Measurements from ENCODE around the gene CHTF8.
A peak's percentile ranks its signal among the peaks of the same experiment; 100 is the strongest.

Gene CHTF8

DNA sequence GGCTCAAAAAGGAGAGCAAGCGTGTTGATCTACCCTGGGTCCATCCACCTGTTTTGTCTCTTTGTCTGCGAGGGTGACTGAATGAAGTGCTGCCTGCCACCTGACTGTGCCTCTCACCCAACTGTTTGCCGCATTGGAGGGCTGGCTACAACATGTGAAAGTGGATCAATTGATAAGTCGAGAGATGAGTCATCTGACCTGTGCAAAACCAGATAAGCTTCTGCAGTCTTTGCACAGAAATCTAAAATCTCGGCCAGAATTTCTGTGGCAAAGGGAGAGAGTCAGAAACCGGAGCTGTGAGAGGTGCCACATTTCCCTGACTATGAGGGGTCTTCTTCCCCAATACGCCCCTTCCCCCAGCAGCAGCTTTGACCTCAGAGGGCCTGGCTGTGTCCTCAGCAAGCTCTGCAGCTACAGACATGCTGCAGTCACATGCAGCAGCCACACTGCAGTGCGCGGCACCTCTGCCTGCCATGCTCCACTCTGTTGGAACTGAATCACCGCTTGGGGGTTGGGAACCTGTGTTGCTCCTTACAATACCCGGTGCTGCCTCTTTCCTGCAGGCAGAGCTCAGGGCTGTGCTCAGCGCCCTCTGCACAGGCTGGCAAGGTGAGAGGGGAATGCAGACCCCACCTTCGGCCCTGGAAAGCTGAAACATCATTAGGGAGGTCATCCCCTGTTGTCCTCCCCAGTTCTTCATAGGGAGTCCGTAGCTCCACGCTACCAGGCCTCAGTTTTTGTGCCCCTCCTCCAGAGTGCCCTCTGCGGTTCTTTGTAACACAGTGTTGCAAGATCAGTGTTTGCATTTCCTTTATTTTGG, 43.1 kb downstream of the CHTF8 start:
- Mint-ChIP-seq H3K4me3 (no peak overlapping the region), H3K27me3 (no peaks in the 10 kb centered on the region), H3K4me1 (ENCODE audit: low read depth) (peaks cover 13% of the 10 kb centered on the region), H3K36me3 (ENCODE audit: low read depth) (peaks cover 11% of the 10 kb centered on the region), H3K27ac (no peak overlapping the region), H3K9me3 (no peaks in the 10 kb centered on the region)

DNA sequence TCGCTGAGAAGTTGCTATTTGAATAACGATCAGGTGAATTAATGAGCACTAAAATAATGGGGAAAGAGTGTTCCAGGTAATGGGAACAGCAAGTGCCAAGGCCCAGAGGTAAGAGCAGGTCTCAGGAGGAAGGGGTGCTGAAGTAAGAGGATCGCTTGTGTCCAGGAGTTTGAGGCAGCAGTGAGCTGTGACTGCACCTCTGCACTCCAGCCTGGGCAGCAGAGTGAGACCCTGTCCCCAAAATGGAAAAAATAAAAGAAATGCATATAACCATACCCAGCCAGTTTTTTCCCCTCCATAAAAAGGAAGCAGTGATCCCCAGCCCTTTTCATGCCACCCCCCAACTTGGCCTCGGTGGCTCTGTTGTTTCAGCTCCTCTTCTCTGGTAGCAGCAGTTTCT, 43.7 kb downstream of the CHTF8 start:
- Mint-ChIP-seq H3K4me1 (ENCODE audit: low read depth) (peaks cover 13% of the 10 kb centered on the region), H3K27me3 (no peaks in the 10 kb centered on the region), H3K36me3 (ENCODE audit: low read depth) (peaks cover 17% of the 10 kb centered on the region), H3K9me3 (no peaks in the 10 kb centered on the region), H3K27ac (no peak overlapping the region), H3K4me3 (no peak overlapping the region)

DNA sequence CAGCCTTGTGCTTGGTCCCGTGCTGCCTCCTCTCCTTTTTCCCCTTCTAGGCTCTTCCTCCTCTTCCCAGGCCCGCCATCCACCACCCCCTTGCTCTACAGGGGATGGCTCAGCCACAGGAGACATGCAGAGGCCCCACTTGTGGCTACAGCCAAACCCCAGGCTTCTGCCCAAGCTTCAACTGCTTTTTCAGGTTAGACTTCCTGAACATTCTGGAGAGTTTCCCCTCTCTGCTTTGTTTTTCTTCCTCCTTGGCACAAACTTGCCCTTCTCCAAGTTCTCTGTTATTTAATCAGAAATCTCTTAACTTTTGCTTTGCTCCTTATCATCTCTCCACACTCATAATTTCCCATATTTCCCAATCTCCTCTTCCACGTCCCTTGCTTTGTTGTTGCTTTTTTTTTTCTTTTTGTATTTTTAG, 45.2 kb downstream of the CHTF8 start:
- Mint-ChIP-seq H3K4me1 (ENCODE audit: low read depth) (peaks cover 13% of the 10 kb centered on the region), H3K4me3 (no peak overlapping the region), H3K27ac (peak overlapping the region; percentile 63), H3K27me3 (no peaks in the 10 kb centered on the region), H3K9me3 (no peaks in the 10 kb centered on the region), H3K36me3 (ENCODE audit: low read depth) (peaks cover 19% of the 10 kb centered on the region)

DNA sequence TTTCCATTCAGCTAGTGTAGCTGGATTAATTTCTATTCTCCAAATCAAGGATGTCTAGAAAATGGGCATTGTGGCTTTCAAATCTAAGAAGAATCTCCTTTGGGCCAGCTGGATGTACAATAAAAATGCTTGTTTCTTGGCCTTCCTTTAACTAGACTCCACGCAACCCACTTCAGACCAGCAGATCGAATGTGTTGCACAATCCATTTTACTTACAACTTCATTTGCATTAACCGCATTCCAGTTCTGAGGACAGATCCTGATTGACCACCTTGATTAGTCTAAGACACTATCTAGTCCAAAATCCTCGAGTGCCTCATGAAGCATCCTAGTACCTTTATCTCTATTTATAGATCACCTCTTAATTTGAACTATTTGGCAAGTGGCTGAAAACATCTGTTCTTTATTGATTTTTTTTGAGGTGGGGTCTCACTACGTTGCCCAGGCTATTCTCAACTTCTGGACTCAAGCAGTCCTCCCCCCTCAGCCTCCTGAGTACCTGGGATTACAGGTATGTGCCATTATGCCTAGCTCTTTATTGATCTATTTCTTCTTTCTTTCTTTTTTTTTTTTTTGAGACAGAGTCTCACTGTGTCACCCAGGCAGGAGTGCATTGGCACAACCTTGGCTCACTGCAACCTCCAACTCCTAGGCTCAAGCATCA, 47.2 kb downstream of the CHTF8 start:
- no peaks in the 10 kb centered on the region for H3K27me3 Mint-ChIP-seq
- H3K9me3 Mint-ChIP-seq: no peaks in the 10 kb centered on the region
- H3K36me3 Mint-ChIP-seq (ENCODE audit: low read depth): peaks cover 19% of the 10 kb centered on the region
- no peak overlapping the region for H3K27ac Mint-ChIP-seq
- peaks cover 13% of the 10 kb centered on the region for H3K4me1 Mint-ChIP-seq (ENCODE audit: low read depth)
- H3K4me3 Mint-ChIP-seq: no peak overlapping the region

DNA sequence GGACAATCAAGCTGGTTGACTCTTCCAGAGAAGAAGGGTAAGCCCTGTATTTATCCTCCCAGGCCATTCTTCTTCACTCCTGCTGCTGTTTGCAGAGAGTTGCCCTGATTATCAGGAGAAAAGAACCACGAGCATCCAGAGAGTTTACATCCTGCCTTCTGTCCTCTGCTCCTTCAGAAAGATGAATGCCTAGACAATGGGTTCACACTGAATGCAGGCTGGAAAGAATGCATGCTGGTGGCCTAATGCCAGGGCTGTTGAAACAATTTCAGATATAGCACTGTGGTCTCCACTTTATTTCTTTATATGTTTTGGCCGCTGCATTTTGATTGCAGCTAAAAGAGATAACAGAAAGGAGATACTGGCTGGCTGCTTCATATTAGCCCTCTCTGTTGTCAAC, 48.1 kb downstream of the CHTF8 start:
- Mint-ChIP-seq H3K9me3 (no peaks in the 10 kb centered on the region), H3K4me1 (ENCODE audit: low read depth) (peaks cover 9% of the 10 kb centered on the region), H3K27ac (no peak overlapping the region), H3K36me3 (ENCODE audit: low read depth) (peaks cover 19% of the 10 kb centered on the region), H3K4me3 (no peak overlapping the region), H3K27me3 (no peaks in the 10 kb centered on the region)

DNA sequence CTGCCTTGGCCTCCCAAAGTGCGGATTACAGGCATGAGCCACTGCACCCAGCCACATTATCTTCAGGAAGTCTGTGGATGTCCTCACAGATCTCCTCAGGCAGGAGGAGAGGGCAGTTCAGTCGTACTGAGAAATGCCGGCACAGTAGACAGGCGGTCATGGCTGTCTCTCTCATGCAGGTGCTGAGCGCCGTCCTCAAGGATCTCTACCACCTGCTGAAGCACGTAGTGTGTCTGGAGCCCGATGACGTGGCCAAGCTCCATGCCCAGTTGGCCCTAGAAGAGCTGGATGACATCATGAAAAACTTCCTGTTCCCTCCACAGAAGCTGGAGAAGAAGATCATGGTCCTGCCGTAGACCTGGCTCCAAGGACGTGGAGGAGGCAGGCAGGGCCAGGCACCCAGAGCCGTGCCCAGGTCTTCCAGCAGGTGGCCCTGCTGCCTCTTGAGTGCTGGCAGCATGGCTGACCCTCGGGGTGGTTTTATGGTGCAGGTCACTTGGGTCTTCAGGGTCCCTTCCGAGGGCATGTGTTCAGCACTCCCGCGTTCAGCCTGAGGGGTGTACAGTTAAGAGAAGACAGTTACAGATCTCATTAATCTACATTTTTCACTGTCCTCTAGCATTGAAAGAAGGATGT, 49.0 kb downstream of the CHTF8 start:
- H3K36me3 Mint-ChIP-seq (ENCODE audit: low read depth): peaks cover 19% of the 10 kb centered on the region
- H3K9me3 Mint-ChIP-seq: no peaks in the 10 kb centered on the region
- H3K4me1 Mint-ChIP-seq (ENCODE audit: low read depth): peaks cover under 1% of the 10 kb centered on the region
- no peaks in the 10 kb centered on the region for H3K27me3 Mint-ChIP-seq
- no peak overlapping the region for H3K27ac Mint-ChIP-seq
- no peak overlapping the region for H3K4me3 Mint-ChIP-seq

DNA sequence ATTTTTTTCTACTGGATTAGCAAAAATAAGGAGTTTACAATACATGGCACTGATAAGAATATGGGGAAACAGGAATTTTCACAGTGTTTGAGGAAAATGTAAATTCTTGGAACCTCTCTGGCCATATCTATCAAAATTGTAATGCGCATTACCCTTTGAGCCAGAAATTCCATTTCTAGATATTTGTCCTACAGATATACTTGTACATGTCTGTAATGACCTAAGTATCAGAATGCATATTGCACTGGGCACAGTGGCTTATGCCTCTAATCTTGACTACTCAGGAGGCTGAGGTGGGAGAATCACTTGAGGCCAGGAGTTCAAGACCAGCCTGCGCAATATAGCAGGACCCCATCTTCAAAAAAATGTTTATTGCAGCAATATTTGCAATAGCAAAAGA, 52.7 kb downstream of the CHTF8 start:
- Mint-ChIP-seq H3K4me1 (ENCODE audit: low read depth) (no peaks in the 10 kb centered on the region), H3K36me3 (ENCODE audit: low read depth) (peaks cover 8% of the 10 kb centered on the region), H3K27me3 (no peaks in the 10 kb centered on the region), H3K4me3 (no peak overlapping the region), H3K27ac (no peak overlapping the region), H3K9me3 (no peaks in the 10 kb centered on the region)

DNA sequence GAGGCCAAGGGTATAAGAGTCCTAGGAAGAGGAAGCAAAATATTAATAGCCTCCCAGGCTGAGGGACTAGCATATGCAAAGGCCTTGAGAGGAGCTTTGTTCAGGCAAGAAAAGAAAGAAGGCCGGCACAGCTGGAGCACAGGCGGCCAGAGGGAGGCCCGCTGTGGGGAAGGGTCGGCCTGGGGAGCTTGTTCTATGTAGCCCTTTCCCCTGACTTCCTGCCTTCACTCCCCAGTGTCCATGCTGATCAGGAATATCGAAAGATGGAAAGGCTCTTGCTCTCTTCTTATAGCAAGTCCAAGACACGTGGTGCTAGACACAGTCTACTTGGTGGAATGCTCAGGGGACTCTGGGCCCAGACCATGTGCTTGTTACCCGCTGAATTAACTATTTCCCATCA, 54.3 kb downstream of the CHTF8 start:
- Mint-ChIP-seq H3K27ac (no peak overlapping the region), H3K27me3 (no peaks in the 10 kb centered on the region), H3K4me3 (no peak overlapping the region), H3K9me3 (no peaks in the 10 kb centered on the region), H3K36me3 (ENCODE audit: low read depth) (no peaks in the 10 kb centered on the region), H3K4me1 (ENCODE audit: low read depth) (no peaks in the 10 kb centered on the region)

DNA sequence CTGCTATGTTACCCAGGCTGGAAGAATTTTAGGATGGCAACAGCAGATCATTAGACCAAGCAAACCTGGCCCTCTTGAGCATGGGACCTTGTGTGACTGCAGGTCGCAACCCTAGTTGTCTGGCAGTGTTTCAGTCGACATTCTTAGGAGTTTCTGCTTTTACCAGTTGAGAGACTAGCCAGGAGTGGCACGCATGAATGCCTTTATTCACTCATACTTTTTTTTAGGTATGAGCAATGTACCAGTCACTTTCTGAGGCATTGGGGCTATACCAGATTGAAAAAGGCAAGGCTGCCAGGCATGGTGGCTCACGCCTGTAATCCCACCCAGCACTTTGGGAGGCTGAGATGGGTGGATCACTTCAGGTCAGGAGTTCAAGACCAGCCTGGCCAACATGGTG, 55.1 kb downstream of the CHTF8 start:
- no peaks in the 10 kb centered on the region for H3K4me1 Mint-ChIP-seq (ENCODE audit: low read depth)
- no peak overlapping the region for H3K4me3 Mint-ChIP-seq
- H3K9me3 Mint-ChIP-seq: no peaks in the 10 kb centered on the region
- H3K27me3 Mint-ChIP-seq: no peaks in the 10 kb centered on the region
- H3K36me3 Mint-ChIP-seq (ENCODE audit: low read depth): no peaks in the 10 kb centered on the region
- no peak overlapping the region for H3K27ac Mint-ChIP-seq

DNA sequence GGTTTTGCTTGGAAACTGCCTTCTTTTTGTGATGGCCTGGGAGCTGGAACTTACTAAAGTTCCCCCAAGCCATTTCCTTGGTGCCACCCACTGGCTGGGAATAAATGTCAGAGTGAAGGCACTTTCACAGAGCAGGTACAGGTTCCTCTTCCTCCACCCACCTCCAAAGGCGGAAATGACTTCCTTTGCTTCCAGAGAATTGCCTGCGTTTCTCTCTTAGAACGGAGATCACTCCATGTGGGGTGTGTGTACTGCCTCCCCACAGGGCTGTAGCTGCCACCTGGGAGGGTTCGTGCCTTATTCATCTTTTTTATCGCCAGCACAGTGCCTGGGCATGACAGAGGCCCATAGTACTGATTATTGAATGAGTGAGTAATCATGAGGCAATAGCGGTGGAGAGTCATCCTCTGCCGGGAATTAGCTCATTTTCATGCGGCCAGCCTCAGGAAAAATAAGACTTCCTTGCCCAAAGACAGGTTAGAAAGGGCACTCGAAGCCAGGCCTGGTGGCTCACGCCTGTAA, 59.1 kb downstream of the CHTF8 start:
- no peaks in the 10 kb centered on the region for H3K27me3 Mint-ChIP-seq
- H3K4me1 Mint-ChIP-seq (ENCODE audit: low read depth): no peaks in the 10 kb centered on the region
- H3K4me3 Mint-ChIP-seq: no peak overlapping the region
- H3K9me3 Mint-ChIP-seq: no peaks in the 10 kb centered on the region
- H3K27ac Mint-ChIP-seq: no peak overlapping the region
- H3K36me3 Mint-ChIP-seq (ENCODE audit: low read depth): no peaks in the 10 kb centered on the region

DNA sequence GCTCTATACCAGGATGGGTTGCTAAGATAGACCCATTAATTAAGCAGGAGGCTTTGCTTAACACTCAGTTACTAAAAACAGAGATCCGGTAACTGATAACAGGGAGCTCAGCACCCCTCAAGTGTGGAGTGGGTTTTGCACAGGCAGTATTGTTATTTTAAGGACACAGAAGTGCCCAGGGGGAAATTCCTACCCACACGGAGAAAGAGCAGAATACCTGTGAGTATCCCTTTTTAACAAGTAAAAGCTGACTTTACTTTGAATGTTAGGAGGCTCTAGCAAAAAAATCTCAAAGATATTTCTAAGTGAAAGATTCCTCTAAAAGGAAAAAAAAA, 59.8 kb downstream of the CHTF8 start:
- H3K4me3 Mint-ChIP-seq: no peak overlapping the region
- no peaks in the 10 kb centered on the region for H3K27me3 Mint-ChIP-seq
- no peaks in the 10 kb centered on the region for H3K36me3 Mint-ChIP-seq (ENCODE audit: low read depth)
- H3K27ac Mint-ChIP-seq: no peak overlapping the region
- H3K9me3 Mint-ChIP-seq: no peaks in the 10 kb centered on the region
- H3K4me1 Mint-ChIP-seq (ENCODE audit: low read depth): no peaks in the 10 kb centered on the region

DNA sequence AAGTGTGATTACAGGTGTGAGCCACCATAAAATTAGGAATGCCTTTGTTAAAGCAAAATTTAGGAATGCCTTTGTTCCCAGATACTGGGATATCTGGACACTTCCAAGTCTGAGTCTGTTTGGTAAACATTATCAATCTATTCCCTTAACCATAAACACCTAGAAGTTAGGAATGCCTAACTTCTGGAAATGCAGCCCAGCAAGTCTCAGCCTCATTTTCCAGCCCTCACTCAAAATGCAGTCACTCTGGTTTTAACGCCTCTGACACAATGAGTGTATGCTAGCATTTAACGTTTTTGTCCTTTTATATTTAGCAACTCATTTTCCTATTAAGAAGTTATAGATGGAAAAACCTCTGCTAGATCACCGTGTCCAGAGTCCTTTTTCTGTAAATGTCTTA, 61.4 kb downstream of the CHTF8 start:
- no peaks in the 10 kb centered on the region for H3K27me3 Mint-ChIP-seq
- H3K4me1 Mint-ChIP-seq (ENCODE audit: low read depth): no peaks in the 10 kb centered on the region
- no peak overlapping the region for H3K27ac Mint-ChIP-seq
- H3K9me3 Mint-ChIP-seq: no peaks in the 10 kb centered on the region
- H3K4me3 Mint-ChIP-seq: no peak overlapping the region
- H3K36me3 Mint-ChIP-seq (ENCODE audit: low read depth): no peaks in the 10 kb centered on the region

DNA sequence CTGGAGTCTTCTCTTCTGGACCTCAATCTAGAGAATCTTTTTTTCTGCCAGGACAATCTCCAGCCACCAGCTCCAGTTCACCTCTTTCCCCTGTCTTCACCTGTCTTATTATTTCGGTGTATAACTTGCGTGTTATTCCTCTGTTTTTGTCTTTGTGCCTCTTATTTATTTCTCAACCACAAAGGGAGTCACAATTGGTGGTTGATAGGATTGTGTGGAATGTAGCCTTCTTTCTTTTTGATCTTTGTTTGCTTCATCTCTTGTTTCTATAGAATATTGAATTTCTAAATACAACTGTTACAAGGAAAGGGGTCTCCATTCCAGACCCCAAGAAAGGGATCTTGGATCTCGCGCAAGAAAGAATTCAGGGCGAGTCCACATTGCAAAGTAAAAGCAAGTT, 62.9 kb downstream of the CHTF8 start:
- H3K36me3 Mint-ChIP-seq (ENCODE audit: low read depth): no peaks in the 10 kb centered on the region
- H3K27me3 Mint-ChIP-seq: no peaks in the 10 kb centered on the region
- H3K9me3 Mint-ChIP-seq: no peaks in the 10 kb centered on the region
- no peak overlapping the region for H3K4me3 Mint-ChIP-seq
- no peak overlapping the region for H3K27ac Mint-ChIP-seq
- H3K4me1 Mint-ChIP-seq (ENCODE audit: low read depth): no peaks in the 10 kb centered on the region

Measured in stimulated activated naive CD8-positive, alpha-beta T cell treated with anti-CD3 and anti-CD28 coated beads, Interleukin-15, Interleukin-2, amounts not matched to agents 100 ng/mL and 50 ng/mL, for 24 hours (primary cell).